Eye (tissue), 1 donor: Measurements from ENCODE around the gene DNAH6.
A peak's percentile ranks its signal among the peaks of the same experiment; 100 is the strongest.
"Not testable (repeated sequence)": the region's sequence is repeated elsewhere in the genome, so short reads cannot be mapped to it uniquely, and the experiment has no call there.

ENCODE experiments used
- DNase-seq: peaks from one replicate; pipeline ENCODE4 v3.0.0-alpha.2; 2015

DNAH6 gene

DNA sequence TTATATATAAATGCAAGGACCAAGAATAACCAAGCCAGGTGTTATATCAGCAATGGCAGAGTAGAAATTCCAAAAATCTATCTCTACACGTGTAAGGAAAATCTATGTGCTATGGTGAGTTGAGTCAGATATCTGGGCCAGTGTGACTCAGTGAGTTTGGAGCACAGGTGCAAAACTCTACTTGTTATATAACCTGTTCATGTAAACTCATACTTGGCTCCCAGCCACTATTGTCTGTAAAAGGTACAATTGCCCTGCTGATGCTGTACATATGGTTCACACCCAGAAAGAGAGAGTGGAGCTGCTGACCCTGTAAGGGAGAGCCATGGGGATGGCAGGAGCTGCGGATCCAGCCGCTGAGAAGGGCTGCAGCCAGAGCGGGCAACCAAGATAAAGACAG, 252.5 kb downstream of the DNAH6 start:
- no peak for DNase-seq

DNA sequence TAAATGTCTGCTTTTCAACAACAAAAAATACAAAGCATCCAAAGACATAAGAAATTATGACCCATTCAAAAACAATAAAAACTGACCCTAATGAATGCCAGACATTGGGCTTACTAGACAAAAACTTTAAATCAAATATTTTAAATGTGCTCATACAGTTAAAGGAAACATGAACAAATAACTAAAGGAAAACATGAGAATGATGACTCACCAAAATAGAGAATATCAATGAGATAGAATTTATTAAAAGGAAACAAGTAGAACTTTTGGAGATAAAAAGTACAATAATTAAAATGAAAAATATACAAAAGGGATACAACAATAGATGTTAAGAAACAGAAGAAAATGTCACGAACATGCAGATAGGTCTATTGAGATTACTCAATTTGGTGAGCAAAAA, 254.0 kb downstream of the DNAH6 start:
- no peak for DNase-seq

DNA sequence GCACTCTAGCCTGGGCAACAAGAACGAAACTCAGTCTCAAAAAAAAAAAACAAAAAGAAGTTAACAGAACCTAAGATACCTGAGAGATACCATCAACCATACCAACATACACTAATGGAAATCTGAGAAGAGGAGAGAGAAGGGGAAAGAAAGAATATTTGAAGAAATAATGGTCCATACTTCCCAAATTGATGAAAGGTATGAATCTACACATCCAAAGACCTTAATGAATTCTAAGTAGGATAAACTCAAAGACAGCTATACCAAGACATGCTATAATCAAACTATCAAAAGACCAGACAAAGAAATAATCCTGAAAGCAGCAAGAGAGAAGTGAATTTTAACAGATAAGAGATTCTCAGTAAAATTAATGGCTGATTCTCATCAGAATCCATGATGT, 255.0 kb downstream of the DNAH6 start:
- DNase-seq: no peak

DNA sequence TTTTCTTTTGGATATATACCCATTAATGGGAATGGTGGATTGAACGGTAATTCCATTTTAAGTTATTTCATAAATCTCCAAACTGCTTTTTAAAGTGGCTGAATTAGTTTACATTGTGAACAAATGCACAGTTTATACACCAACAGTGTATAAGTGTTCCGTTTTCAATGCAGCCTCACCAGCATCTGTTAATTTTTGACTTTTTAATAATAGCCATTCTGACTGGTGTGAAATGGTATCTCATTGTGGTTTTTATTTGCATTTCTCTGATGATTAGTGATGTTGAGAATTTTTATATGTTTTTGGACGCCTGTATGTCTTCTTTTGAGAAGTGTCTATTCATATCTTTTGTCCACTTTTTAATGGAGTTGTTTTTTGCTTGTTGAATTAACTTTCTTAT, 257.3 kb downstream of the DNAH6 start:
- DNase-seq: not testable (repeated sequence)

DNA sequence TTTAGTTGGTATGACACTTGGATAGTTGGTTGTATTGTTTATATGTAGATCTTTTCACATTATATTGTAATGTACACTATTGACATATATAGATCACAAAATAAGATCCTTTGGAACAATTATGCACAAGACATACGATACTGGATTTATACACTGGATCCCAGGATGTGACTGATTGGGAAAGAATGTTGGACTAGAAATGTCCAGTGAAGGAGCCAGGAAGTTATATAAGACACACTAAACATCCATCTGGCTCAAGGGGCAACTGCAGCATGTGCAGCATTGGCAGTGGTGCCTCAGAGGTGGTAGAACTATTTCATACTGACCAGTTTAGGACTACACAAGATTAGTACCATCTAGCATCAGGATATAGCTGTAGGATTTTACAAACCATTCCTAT, 259.7 kb downstream of the DNAH6 start:
- no peak for DNase-seq

DNA sequence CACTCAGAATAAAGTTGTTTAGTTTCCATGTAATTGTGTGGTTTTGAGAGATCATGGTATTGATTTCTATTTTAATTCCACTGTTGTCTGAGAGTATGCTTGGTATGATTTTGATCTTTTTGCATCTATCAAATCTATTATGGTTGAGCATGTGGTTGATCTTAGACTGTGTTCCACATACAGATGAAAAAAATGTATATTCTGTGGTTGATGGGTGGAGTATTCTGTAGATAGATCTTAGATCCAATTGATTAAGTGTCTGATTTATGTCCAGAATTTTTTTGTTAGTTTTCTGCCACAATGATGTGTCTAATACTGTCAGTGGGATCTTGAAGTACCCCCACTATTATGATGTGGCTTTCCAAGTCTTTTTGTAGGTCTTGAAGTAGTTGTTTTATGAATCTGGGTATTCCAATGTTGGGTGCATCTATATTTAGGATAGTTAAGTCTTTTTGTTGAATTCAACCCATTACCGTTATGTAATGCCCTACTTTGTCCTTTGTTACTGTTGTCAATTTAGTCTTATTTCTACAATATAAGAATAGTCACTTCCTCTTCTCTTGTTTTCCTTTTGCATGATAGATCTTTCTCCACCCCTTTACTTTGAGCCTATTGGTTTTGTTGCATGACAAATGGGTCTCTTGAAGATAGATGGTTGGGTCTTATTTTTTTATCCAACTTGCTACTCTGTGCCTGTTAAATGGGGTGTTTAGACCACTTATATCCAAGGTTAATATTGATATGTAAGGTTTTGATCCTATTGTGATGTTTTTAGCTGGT, 262.8 kb downstream of the DNAH6 start:
- DNase-seq: no peak

DNA sequence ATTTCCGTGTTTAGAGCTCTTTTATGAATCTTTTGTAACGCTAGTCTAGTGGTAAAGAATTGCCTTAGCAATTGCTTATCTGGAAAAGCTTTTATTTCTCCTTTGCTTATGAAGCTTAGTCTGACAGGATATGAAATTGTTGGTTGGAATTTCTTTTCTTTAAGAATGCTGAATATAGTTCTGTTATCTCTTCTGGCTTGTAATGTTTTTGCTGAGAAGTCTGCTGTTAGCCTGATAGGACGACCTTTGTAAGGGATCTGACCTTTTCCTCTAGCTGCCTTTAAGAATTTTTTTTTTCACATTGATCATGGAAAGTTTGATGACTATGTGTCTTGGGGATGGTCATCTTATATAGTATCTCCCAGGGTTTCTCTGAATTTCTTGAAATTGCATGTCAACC, 263.5 kb downstream of the DNAH6 start:
- no peak for DNase-seq

DNA sequence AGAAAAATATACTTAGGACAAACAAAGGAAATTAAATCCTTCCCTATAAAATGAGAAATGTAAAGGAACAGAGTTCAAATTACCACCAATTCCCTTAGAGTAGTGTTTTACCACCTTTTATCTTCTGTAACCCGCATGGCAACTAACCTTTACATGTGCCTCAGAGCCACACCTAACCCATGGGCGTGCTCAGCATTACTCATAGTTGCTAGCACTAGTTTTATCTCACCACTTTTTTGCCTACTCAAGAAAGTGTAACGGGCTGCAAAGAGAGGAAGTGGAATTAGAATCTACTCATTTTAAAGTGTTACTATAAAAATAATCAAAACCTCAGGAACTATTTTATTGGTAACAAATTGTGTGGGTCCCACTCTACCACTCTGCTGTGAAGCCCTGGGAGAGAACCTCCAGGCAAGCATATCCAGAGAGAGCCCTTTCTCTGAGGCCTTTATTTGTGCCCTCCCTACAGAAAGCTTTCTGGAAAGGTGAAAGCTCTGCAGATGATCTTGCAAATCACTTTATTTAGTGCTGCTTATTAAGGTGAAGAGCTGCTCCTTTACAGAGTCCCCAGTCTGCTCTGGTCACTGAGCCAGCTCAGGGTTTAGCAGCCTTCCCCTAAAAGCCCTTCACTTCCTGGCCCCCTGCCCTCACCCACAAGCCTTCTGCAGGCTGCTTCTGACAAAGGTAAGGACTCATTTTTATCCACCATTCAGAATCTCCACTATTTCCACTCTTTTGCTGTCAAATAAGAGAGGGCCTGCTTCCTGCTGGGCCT, 265.8 kb downstream of the DNAH6 start:
- peak; percentile 16 for DNase-seq

DNA sequence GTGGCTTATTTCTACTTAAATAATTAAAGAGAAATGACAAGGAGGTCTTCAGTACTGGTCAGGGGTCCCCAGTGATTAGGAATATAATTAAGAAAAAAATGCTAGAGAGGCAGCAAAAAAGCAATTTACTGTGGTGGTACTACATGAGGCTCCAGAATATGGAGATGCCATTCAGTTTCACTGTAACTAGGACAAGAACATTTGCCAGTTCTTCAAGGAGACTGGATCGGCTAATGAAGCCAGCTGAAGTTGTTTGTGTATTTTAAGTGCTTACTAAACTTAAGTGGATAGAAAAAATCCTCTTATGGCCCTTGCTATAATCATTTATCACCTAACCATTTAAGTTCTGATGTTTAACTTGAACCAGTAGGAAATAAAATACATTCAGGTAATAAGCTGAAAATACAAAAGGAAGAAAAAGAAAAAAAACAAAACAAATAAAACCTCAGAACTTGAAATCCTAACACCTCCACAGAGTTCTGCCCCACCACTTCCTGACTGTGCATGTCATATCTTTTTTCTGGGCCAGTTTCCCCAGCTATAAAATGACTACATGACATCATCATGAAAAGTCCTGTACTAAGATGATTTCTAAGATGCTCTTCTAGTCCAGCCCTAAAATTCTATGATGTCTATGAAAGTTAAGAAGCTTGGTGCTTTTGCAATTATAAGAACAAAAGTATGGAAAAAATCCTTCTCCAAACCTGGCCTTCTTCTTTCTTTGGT, 266.6 kb downstream of the DNAH6 start:
- DNase-seq: no peak

DNA sequence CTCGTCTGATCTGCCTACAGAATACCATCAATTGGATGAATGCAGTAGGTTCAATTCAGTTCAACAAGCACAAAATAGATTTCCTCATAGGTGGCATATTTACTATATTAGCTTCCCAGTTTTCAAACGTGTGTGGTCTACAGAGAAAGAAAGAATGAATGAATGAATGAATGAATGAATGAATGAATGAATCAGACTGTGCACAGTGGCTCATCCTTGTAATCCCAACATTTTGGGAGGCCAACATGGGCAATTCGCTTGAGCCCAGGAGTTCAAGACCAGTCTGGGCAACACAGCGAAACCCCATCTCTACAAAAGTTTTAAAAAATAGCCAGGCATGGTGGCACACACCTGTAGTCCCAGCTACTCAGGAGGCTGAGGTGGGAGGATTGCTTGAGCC, 269.7 kb downstream of the DNAH6 start:
- no peak for DNase-seq

DNA sequence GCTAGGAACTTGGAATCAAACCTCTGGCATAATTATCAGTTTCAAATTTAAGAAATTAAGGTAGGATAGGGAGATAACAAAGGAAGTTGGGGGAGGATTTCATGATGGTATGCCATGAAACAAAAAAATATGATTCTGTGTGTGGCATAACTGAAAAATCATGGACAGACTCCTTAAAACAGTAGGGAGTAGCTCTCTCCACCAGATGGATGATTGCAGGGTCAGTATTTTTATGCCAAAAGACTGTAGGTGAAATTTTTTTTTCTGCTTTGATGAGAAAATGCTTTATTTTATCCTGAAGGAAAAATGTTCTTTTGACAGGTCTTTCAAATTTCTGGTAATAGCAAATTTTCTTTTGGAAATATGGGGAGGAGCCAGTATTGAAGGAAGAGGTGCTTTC, 270.3 kb downstream of the DNAH6 start:
- no peak for DNase-seq

DNA sequence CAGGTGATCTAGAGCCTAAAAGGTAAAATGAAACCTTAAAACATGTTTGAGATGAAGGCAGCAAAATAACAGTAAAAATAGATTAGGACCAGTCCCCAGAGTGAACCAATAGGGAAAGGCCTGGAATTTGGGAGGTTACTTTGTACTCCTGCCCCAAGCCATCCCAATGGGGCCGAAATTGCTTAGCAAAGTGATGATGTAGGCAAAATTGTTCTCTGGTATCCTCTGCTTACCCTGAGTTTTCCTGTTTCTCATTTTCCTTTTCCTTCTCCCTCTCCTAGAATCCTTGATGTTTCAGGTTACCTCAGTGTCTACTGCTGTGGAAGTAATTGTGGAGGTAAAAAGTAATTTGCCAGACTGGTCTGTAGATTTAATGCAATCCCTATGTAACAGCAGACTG, 271.7 kb downstream of the DNAH6 start:
- DNase-seq: no peak

DNA sequence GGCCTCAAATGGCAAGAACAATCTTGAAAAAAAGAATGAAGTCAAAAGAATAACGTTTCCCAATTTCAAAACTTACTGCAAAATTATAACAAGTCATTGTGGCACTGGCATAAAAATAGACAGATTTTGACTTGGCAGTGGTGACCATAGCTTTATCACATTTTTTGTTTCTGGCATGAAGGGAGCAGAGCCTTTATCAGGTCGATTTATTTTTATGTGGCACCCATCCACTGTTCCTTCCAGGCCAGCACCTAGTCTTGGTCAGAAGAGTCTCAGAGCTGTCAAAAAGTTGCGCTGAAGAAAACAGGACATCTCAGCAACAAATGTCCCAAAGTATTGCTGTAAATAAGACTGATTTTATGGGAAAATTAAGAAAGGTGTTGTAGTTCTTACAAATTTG, 272.2 kb downstream of the DNAH6 start:
- no peak for DNase-seq

DNA sequence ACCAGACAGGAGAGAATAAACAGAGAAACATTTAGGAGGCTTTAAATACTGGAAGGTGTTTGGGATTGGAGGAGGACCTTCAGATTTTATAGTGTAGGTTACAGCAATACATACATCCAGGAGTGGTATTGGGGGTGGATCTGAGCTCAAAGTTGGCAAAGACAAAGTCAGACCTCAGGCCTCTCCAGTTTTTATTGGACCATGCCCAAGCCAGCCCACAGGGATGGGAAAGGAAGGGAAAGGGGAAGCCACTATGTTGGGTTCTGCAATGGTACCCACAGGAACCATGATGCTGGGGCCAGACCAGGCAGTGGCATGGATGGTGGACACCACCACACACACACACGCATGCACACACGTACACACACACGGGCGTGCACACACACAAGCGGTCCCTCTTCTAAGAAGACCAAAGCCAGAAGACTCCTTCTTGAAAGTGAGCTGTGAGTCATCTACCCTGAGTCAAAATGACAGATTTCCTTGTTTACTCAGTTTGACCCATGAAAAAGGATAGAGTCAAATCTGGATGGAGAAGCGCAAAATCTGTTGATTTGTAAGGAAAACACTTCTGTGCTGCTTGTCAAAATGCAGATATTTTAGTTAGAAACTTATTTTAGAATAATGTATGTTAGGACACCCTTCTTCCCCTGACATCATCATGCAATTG, 276.7 kb downstream of the DNAH6 start:
- no peak for DNase-seq

DNA sequence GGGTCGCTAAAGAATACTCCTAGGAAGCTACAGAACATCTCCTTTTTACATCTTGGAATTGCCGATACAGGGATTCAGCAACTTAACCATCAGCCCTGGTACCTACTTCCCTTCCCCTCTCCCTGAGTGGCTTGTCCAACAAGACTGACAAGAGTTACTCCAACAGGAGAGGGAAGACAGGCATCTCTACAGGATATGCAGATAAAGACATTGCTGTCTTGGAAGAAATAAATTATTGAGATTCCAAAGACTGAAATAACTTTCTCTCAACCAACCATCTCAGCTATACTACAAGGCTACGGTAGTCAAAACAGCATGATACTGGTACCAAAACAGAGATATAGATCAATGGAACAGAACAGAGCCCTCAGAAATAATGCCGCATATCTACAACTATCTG, 277.3 kb downstream of the DNAH6 start:
- DNase-seq: no peak

DNA sequence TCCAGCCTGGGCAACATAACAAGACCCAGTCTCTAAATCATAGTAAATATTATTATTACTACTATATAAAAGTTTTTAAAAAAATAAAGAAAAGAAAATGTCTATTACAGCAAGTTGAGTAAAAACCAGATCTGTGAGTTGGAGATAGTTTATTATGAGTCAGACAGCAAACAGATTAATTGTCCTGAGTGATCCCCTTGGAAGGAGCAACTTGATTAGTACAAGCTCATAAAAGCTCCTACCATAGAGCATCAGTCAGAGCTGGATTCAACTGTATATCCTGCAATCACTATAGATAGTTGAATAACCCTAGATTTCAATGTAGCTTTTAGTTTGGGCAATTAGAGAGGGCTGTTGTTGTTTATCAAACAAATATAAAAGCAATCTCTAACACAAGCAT, 280.5 kb downstream of the DNAH6 start:
- DNase-seq: no peak

DNA sequence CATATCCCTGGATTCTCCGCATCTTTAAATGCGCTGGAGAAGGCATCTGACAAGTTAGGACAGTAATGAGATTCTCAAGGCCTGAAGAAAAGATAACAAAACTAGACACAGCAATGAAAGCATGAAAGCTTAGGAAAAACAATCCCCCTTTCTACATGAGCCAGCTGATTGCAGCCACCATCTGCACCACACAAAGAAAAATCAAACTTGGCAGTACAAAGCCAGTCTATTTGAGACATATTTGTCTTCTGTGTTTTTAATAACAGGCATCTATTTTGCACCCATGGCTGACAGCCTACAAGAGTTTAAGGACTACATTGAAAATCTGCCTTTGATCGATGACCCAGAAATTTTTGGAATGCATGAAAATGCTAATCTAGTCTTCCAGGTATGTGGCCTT, 281.0 kb downstream of the DNAH6 start:
- no peak for DNase-seq

DNA sequence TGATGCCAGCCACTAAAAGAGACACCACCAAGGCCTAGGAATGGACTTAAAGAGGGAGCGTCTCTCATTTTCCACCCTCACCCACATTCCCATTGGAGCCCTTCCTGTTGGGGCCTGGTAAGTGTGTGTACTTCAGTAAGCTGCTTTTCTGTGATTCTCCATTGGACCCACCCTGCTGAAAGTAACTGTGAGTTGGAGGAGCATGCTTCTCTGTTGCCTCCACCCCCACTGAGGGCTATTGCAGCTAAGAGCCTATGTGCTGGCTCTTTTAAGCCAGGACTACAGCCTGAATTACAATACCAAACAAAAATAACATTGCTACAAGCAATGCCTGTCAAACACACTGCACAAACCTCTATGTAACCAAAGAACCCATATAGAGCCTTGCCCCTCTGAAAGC, 283.5 kb downstream of the DNAH6 start:
- DNase-seq: no peak

DNA sequence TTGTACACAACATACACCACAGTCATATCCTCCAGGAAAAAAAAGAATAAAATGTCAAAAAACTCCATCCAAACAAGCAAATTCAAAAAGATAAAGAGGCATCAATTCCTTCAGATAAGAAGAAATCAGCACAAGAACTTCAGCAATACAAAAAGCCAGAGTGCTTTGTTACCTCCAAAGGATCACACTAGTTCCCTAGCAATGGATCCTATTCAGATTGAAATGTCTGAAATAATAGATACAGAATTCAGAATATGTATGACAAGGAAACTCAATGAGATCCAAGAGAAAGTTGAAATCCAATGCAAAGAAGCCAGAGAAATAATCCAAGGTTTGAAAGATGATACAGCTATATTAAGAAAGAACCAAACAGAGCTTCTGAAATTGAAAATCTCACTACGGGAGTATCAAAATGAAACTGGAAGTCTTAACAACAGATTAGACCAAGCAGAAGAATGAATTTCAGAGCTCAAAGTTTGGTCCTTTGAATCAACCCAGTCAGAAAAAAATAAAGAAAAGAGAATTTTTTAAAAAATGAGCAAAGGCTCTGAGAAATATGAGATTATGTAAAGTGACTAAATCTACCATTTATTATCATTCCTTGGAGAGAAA, 284.0 kb downstream of the DNAH6 start:
- no peak for DNase-seq

DNA sequence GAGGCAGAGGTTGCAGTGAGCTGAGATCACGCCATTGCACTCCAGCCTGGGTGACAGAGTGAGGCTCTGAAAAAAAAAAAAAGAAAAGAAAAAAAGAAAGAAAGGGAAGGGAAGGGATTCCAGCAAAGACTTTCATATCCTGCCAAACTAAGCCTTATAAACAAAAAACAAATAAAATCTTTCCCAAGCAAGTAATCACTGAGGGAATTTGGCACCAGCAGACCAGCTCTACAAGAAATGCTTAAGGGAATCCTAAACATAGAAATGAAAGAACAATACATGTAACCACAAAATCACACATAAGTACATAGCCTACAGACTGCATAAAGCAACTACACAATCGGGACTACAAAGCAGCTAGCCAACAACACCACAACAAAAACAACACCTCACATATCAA, 285.5 kb downstream of the DNAH6 start:
- DNase-seq: no peak

DNA sequence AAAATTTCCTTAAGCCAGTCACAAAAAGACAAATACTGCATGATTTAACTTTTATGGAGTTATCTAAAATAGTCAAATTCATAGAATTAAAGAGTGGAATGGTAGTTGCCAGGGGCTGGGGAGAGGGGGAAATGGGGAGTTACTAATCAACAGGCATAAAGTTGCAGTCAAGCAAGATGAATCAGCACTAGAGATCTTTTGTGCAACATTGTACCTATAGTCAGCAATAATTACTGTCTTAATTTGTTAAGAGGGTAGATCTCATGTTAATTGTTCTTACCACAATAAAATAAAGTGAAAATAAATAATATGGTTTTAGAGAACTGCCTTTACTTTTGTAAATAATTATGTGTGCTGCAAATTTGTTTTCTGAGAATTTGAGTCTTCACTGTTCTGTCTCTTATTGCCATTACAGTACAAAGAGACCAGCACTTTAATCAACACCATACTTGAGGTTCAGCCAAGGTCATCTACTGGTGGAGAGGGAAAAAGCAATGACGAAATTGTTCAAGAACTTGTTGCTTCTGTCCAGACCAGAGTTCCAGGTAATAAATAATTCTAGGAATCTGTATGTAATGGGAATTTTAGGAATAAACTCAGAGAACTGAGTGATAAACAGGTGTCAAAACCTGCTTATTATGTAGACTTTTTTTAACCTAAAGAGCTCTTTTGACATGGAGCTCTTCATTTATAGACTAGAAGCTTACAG, 289.1 kb downstream of the DNAH6 start:
- no peak for DNase-seq

DNA sequence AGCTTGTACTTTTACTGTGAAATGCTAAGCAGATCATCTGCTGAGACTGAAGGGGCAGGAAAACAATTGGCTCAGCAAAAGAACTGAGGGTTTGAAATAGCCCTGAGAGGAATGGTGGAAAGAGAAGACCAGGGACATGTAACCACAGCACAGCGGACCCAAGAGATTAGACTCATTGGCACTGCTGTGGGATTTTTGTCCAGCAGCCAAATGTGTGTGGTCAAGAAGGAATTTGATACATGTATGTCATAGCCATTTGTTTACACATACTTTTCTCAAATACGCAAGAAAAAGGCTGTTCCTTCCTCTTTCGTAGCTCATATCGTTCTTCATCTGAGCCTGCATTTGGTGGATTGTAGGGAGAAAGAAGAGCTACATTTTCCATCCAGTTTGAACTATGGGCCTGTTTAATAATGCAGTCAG, 290.8 kb downstream of the DNAH6 start:
- DNase-seq: peak; percentile 65
